Astrocyte (in vitro differentiated cells and primary cell): ENCODE measurements around the gene BLVRB. TPM values are rescaled to one million over a fixed set of nuclear protein-coding genes. Genes with fewer than 3 reads are reported as not detected.
"Not testable (repeated sequence)": the region's sequence is repeated elsewhere in the genome, so short reads cannot be mapped to it uniquely, and the experiment has no call there.

Experiments used
- DNase-seq: peaks from one replicate; pipeline ENCODE4 v3.0.0-alpha.2; 2010; ENCODE audit warnings: low read depth
- FAIRE-seq: peaks from 2 replicates; lab custom pipeline; 2011; peaks lifted over from hg19 to GRCh38; lab: Jason Lieb, UNC
- H2AFZ ChIP-seq: 2 replicates; pipeline ENCODE4 v1.6.0; 2012; ENCODE audit warnings: low read depth, low read length, inconsistent platforms
- H3K27ac ChIP-seq: 2 replicates; pipeline ENCODE4 v1.5.1; 2011; ENCODE audit warnings: low read depth, low read length, inconsistent platforms
- H3K27me3 ChIP-seq: 2 replicates; pipeline ENCODE4 v1.6.0; 2011; ENCODE audit warnings: low read length, inconsistent platforms; ENCODE audit not compliant: insufficient read depth
- H3K36me3 ChIP-seq: 2 replicates; pipeline ENCODE4 v1.5.1; 2011; ENCODE audit warnings: low read length, inconsistent platforms; ENCODE audit not compliant: insufficient read depth
- H3K4me1 ChIP-seq: 2 replicates; pipeline ENCODE4 v1.5.1; 2011; ENCODE audit warnings: low read length, inconsistent platforms; ENCODE audit not compliant: insufficient read depth
- H3K4me2 ChIP-seq: 2 replicates; pipeline ENCODE4 v1.6.0; 2012; ENCODE audit warnings: low read length, inconsistent platforms
- H3K4me3 ChIP-seq: 2 replicates; pipeline ENCODE4 v1.5.1; 2011; ENCODE audit warnings: low read depth, mild to moderate bottlenecking, low read length, inconsistent platforms; ENCODE audit not compliant: insufficient read depth
- H3K79me2 ChIP-seq: 2 replicates; pipeline ENCODE4 v1.6.0; 2012; ENCODE audit warnings: mild to moderate bottlenecking, low read length, inconsistent platforms; ENCODE audit not compliant: insufficient read depth
- H3K9ac ChIP-seq: 2 replicates; pipeline ENCODE4 v1.6.0; 2012; ENCODE audit warnings: mild to moderate bottlenecking, low read length, inconsistent platforms
- H3K9me3 ChIP-seq: 2 replicates; pipeline ENCODE4 v1.5.1; 2012; ENCODE audit warnings: low read depth, mild to moderate bottlenecking, low read length, inconsistent platforms; ENCODE audit not compliant: insufficient read depth
- H4K20me1 ChIP-seq: 2 replicates; pipeline ENCODE4 v1.6.0; 2012; ENCODE audit warnings: low read length, inconsistent platforms; ENCODE audit not compliant: insufficient read depth
- H3K27ac Mint-ChIP-seq: one replicate; pipeline ENCODE4 v1.8.0; 2021; ENCODE audit warnings: mild to moderate bottlenecking, mixed read lengths; ENCODE audit not compliant: unreplicated experiment
- H3K27me3 Mint-ChIP-seq: one replicate; pipeline ENCODE4 v1.8.0; 2021; ENCODE audit warnings: low read depth, mixed read lengths; ENCODE audit not compliant: unreplicated experiment
- H3K36me3 Mint-ChIP-seq: one replicate; pipeline ENCODE4 v1.8.0; 2021; ENCODE audit warnings: low read depth, mixed read lengths; ENCODE audit not compliant: unreplicated experiment
- H3K4me1 Mint-ChIP-seq: one replicate; pipeline ENCODE4 v1.8.0; 2021; ENCODE audit warnings: low read depth, mixed read lengths; ENCODE audit not compliant: unreplicated experiment
- H3K4me3 Mint-ChIP-seq: one replicate; pipeline ENCODE4 v1.8.0; 2021; ENCODE audit warnings: mild to moderate bottlenecking, moderate library complexity, mixed read lengths; ENCODE audit not compliant: unreplicated experiment
- H3K9me3 Mint-ChIP-seq: one replicate; pipeline ENCODE4 v1.8.0; 2021; ENCODE audit warnings: mild to moderate bottlenecking, mixed read lengths; ENCODE audit not compliant: unreplicated experiment
- EZH2 ChIP-seq: IDR thresholded peaks from 2 replicates; pipeline ENCODE4 v1.6.1; 2012; ENCODE audit warnings: mild to moderate bottlenecking, low read length, inconsistent platforms; ENCODE audit not compliant: insufficient read depth
- total RNA-seq: library from RNA; stranded (reverse); gene quantifications from 2 replicates; pipeline ENCODE4 v1.2.1, GENCODE V29; 2021
- TF ChIP-seq, protein P1 (sequence below): IDR thresholded peaks from 2 replicates; pipeline ENCODE4 v1.5.1; 2011; ENCODE audit warnings: low read depth, mild to moderate bottlenecking, inconsistent platforms, low read length, moderate library complexity; ENCODE audit not compliant: insufficient read depth

The BLVRB gene
- total RNA-seq, 1 donor from 2014 or later, result 27.1 TPM

DNA sequence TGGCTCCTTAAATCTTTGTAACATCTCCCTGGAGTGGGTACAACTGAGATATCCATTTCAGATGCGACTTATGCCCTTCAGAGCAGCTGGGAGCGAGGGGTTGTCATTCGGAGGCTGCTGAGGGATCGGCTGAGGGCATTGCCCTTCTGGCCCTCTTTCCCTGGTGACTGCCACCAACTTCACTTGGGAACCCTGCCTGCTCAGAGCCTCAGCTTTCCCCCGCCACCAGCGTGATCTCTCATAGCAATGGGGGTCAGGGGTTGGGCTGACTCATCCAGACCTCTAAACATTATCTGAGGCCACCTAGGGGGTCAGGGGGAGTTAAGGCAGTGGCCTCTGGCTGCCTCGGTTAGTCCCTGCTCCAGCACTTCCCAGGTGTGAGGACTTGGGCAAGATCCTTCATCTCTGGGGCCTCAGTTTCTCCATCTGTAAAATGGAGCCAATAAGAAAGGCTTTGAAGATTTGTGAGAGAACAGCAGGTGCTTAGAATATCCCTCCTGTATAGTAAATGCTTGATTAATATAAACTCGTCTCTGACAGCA is 53.5 kb downstream of the BLVRB start:
- Histone ChIP-seq H3K27ac (no peak overlapping the region), H2AFZ (no peak overlapping the region), H3K9ac (no peak overlapping the region), H3K27me3 (no peaks in the 10 kb centered on the region), H3K36me3 (no peaks in the 10 kb centered on the region), H4K20me1 (no peaks in the 10 kb centered on the region), H3K4me3 (no peak overlapping the region), H3K79me2 (no peaks in the 10 kb centered on the region), H3K4me1 (peaks cover 9% of the 10 kb centered on the region), H3K9me3 (no peaks in the 10 kb centered on the region), H3K4me2 (no peak overlapping the region)
- Mint-ChIP-seq H3K27ac (no peak overlapping the region), H3K4me1 (peaks cover 1% of the 10 kb centered on the region), H3K4me3 (no peak overlapping the region), H3K9me3 (no peaks in the 10 kb centered on the region), H3K27me3 (peaks cover 2% of the 10 kb centered on the region), H3K36me3 (no peaks in the 10 kb centered on the region)
- TF ChIP-seq, protein P1, sequence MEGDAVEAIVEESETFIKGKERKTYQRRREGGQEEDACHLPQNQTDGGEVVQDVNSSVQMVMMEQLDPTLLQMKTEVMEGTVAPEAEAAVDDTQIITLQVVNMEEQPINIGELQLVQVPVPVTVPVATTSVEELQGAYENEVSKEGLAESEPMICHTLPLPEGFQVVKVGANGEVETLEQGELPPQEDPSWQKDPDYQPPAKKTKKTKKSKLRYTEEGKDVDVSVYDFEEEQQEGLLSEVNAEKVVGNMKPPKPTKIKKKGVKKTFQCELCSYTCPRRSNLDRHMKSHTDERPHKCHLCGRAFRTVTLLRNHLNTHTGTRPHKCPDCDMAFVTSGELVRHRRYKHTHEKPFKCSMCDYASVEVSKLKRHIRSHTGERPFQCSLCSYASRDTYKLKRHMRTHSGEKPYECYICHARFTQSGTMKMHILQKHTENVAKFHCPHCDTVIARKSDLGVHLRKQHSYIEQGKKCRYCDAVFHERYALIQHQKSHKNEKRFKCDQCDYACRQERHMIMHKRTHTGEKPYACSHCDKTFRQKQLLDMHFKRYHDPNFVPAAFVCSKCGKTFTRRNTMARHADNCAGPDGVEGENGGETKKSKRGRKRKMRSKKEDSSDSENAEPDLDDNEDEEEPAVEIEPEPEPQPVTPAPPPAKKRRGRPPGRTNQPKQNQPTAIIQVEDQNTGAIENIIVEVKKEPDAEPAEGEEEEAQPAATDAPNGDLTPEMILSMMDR, result no peak
- TF ChIP-seq EZH2, result no peak
- DNase-seq, result no peak
- no peak for FAIRE-seq

DNA sequence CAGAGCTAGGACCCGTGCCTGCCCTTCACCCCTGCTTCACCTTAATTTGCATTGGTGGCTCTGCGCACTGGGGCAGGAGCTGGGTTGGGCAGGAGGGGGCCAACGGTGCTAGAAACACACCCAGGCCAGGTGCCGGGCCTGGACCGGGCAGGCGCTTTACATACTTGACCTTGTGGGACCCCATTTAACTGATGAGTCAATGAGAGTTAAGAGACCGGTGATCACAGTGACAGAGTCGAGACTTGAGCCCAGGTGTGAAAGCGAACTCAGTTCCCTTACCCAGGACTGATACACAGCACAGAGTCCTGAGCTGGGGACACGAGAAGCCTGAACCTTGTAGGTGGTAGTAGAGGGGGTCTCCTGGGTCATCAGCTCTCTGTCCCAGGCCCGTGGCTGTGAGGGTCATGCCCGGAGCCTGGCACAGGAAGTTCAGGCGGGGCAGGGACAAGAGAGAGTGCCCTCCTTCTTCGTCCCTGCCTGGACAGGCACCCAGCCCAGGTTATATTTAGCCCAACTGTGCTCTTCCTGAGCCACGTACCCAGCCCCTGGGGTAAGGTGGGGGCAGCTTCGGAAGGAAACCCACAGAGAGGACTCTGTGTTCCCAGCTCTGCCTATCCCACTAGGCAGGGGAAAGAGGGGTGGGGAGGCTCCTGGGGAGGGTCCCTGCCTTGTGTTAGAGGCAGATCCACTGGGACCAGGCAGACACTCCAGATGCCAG is 54.3 kb downstream of the BLVRB start:
- Histone ChIP-seq H3K36me3 (no peaks in the 10 kb centered on the region), H3K9ac (no peak overlapping the region), H3K27ac (no peak overlapping the region), H4K20me1 (no peaks in the 10 kb centered on the region), H3K27me3 (no peaks in the 10 kb centered on the region), H3K9me3 (no peaks in the 10 kb centered on the region), H3K79me2 (no peaks in the 10 kb centered on the region), H2AFZ (no peak overlapping the region), H3K4me3 (no peak overlapping the region), H3K4me2 (no peak overlapping the region), H3K4me1 (peaks cover 4% of the 10 kb centered on the region)
- peaks cover 2% of the 10 kb centered on the region for H3K27me3 Mint-ChIP-seq
- no peak for FAIRE-seq
- TF ChIP-seq EZH2, result no peak
- TF ChIP-seq, protein P1, result no peak
- no peaks in the 10 kb centered on the region for H3K9me3 Mint-ChIP-seq
- no peak for DNase-seq
- no peak overlapping the region for H3K27ac Mint-ChIP-seq
- H3K36me3 Mint-ChIP-seq, result no peaks in the 10 kb centered on the region
- peaks cover 1% of the 10 kb centered on the region for H3K4me1 Mint-ChIP-seq
- no peak overlapping the region for H3K4me3 Mint-ChIP-seq

DNA sequence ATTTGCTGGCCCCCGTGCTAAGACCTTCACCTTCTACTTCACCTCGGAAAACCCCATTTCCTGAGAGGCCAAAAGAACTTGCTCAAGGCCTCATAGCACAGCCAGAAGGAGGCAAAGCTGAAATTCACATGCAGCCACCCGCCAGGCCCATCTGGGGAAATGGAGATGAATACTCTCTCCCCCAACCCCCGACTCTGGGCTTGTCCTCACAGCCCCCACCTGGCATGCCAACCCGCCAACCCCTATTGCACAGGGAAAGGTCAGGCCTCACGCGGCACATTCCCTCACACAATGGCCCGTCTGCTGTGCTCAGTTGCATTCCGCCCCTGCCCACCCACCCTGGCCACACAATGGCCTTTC is 55.5 kb downstream of the BLVRB start:
- Histone ChIP-seq H3K9ac (no peak overlapping the region), H3K4me2 (no peak overlapping the region)
- no peak for FAIRE-seq

DNA sequence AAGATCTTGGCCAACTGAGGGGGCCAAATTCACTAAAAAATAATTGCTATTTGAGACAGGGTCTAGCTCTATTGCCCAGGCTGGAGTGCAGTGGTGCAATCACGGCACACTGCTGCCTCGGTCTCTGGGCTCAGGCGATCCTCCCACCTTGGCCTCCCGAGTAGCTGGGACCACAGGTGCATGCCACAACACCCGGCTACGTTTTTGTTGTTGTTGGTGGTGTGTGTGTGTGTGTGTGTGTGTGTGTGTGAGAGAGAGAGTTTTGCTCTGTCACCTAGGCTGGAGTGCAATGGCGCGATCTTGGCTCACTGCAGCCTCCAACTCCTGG is 57.0 kb downstream of the BLVRB start:
- H3K9me3 Mint-ChIP-seq, H3K27ac ChIP-seq, H3K4me2 ChIP-seq, H3K27me3 Mint-ChIP-seq, H3K9me3 ChIP-seq, H3K27me3 ChIP-seq, H3K4me3 Mint-ChIP-seq, H3K4me1 Mint-ChIP-seq, FAIRE-seq, H3K36me3 Mint-ChIP-seq, DNase-seq, H3K4me1 ChIP-seq, H3K9ac ChIP-seq, H2AFZ ChIP-seq, H3K27ac Mint-ChIP-seq, H3K79me2 ChIP-seq, H3K36me3 ChIP-seq, H3K4me3 ChIP-seq, H4K20me1 ChIP-seq: not testable (repeated sequence)

More for the DNA sequence above, 55.5 kb downstream of the BLVRB start:
- no peak overlapping the region for H3K4me3 ChIP-seq
- no peak overlapping the region for H3K27ac ChIP-seq
- H3K9me3 ChIP-seq, result no peaks in the 10 kb centered on the region
- no peaks in the 10 kb centered on the region for H4K20me1 ChIP-seq
- Mint-ChIP-seq H3K27ac (no peak overlapping the region), H3K27me3 (peaks cover 2% of the 10 kb centered on the region), H3K36me3 (no peaks in the 10 kb centered on the region), H3K9me3 (no peaks in the 10 kb centered on the region), H3K4me1 (peaks cover 1% of the 10 kb centered on the region), H3K4me3 (no peak overlapping the region)
- DNase-seq, result no peak
- TF ChIP-seq, protein P1, result no peak
- TF ChIP-seq EZH2, result no peak
- no peaks in the 10 kb centered on the region for H3K27me3 ChIP-seq
- H3K79me2 ChIP-seq, result no peaks in the 10 kb centered on the region
- H3K4me1 ChIP-seq, result peaks cover 4% of the 10 kb centered on the region
- no peak overlapping the region for H2AFZ ChIP-seq
- no peaks in the 10 kb centered on the region for H3K36me3 ChIP-seq
